ENCODE results near the gene CADPS.

- TF ChIP-seq CTCF (conservative IDR thresholded peaks at IDR 0.05; ENCODE audit: low read depth, low read length) (no peak), EZH2 (IDR thresholded peaks at IDR 0.05; ENCODE audit: borderline replicate concordance, low read depth, low read length, poor library complexity, severe bottlenecking) (no peak)
Measured at GRCh38 chr3:62548528-62549205, 326.5 kb downstream of the CADPS start.

Data from A673 (cell line).